OCI-LY7 (cell line): ENCODE measurements around the gene MAOA. TPM values are rescaled to one million over a fixed set of nuclear protein-coding genes. Genes with fewer than 3 reads are reported as not detected.

Experiments
- BruUV-seq: library from RNA; stranded (reverse); fragments of 400-500 nt; replicated peaks from 2 replicates; lab custom pipeline; 2021; lab: Mats Ljungman, UMichigan
- CTCF ChIA-PET: fragments of 300-600 bp; sonication (Branson Sonifier 250); formaldehyde crosslinking; loops from one replicate; lab custom pipeline; 2022; ENCODE audit warnings: antibody characterized with exemption; ENCODE audit not compliant: unreplicated experiment; lab: Charles Lee
- POLR2A ChIA-PET: fragments of 300-600 bp; sonication (Branson Sonifier 250); formaldehyde crosslinking; loops from one replicate; lab custom pipeline; 2022; ENCODE audit warnings: antibody characterized with exemption; lab: Charles Lee
- DNase-seq: peaks from one replicate; pipeline ENCODE4 v3.0.0-alpha.2; 2015; ENCODE audit warnings: low spot score
- H2AFZ ChIP-seq: fragments of 200-600 bp; sonication (generic), shearing (Covaris generic); 2 replicates; pipeline ENCODE4 v1.6.1; 2014; ENCODE audit warnings: mild to moderate bottlenecking, antibody characterized with exemption, low read length, moderate library complexity
- H3K27ac ChIP-seq: fragments of 200-600 bp; sonication (generic); 2 replicates; pipeline ENCODE4 v1.5.1; 2014; ENCODE audit warnings: mixed run types, low read depth, mild to moderate bottlenecking, moderate library complexity, low read length, inconsistent platforms; ENCODE audit not compliant: poor library complexity, severe bottlenecking
- H3K36me3 ChIP-seq: fragments of 200-600 bp; sonication (generic); 2 replicates; pipeline ENCODE4 v1.6.1; 2014; ENCODE audit warnings: mild to moderate bottlenecking, antibody characterized with exemption, low read length, moderate library complexity, mixed read lengths; ENCODE audit not compliant: insufficient read depth
- H3K4me1 ChIP-seq: fragments of 200-600 bp; sonication (generic); 2 replicates; pipeline ENCODE4 v1.5.1; 2014; ENCODE audit warnings: mild to moderate bottlenecking, low read length; ENCODE audit not compliant: insufficient read depth, poor library complexity, severe bottlenecking
- H3K4me2 ChIP-seq: fragments of 200-600 bp; sonication (generic); 2 replicates; pipeline ENCODE4 v1.6.1; 2014; ENCODE audit warnings: mild to moderate bottlenecking, low read length
- H3K4me3 ChIP-seq: fragments of 200-600 bp; sonication (generic); 2 replicates; pipeline ENCODE4 v1.5.1; 2014; ENCODE audit warnings: mild to moderate bottlenecking, low read depth, low read length; ENCODE audit not compliant: poor library complexity, severe bottlenecking
- H3K79me2 ChIP-seq: fragments of 200-600 bp; sonication (generic); 2 replicates; pipeline ENCODE4 v1.6.1; 2016; ENCODE audit warnings: low read depth, mild to moderate bottlenecking, low read length, moderate library complexity, mixed read lengths; ENCODE audit not compliant: insufficient read depth
- H3K9me2 ChIP-seq: fragments of 200-600 bp; sonication (generic); 2 replicates; pipeline ENCODE4 v1.6.1; 2016; ENCODE audit warnings: mild to moderate bottlenecking, low read length, mixed read lengths; ENCODE audit not compliant: insufficient read depth
- H3K9me3 ChIP-seq: fragments of 200-600 bp; sonication (generic); 2 replicates; pipeline ENCODE4 v1.6.1; 2014; ENCODE audit warnings: mild to moderate bottlenecking, mixed run types, low read length, mixed read lengths
- H4K20me1 ChIP-seq: fragments of 200-600 bp; sonication (generic); 2 replicates; pipeline ENCODE4 v1.6.1; 2014; ENCODE audit warnings: mild to moderate bottlenecking, antibody characterized with exemption, low read length, moderate library complexity, mixed read lengths; ENCODE audit not compliant: insufficient read depth
- CTCF ChIP-seq: fragments of 200-600 bp; sonication (generic); conservative IDR thresholded peaks from 2 replicates; pipeline ENCODE4 v1.5.1; 2014; ENCODE audit warnings: mild to moderate bottlenecking, antibody characterized with exemption, low read length, moderate library complexity, mixed read lengths
- EZH2phosphoT487 ChIP-seq: fragments of 200-600 bp; sonication (generic); IDR thresholded peaks from 2 replicates; pipeline ENCODE4 v1.6.1; 2018; ENCODE audit warnings: low read depth, borderline replicate concordance, mild to moderate bottlenecking, mixed run types, antibody characterized with exemption, low read length, moderate library complexity, mixed read lengths
- intact Hi-C: fragments of 100-400 bp; cut with micrococcal nuclease; formaldehyde crosslinking; loops from one replicate; pipeline ENCODE4 v1.10.0; 2022; ENCODE audit not compliant: unreplicated experiment
- total RNA-seq, 2 experiments: library from RNA; depleted of rRNA in 1 of 2; stranded (reverse); fragments of >200 nt in 1 of 2; shearing (Covaris generic) in 1 of 2; gene quantifications; 2 replicates each; pipeline ENCODE4 v1.2.3, GENCODE V29; 2014 to 2022

Gene MAOA
- total RNA-seq, 2 experiments from 2014 or later: not detected

GRCh38 chrX:43706786-43707370 is 50.8 kb downstream of the MAOA start:
- intact Hi-C loops: no loop called here

GRCh38 chrX:43707812-43708548 is 51.9 kb downstream of the MAOA start:
- H3K36me3 ChIP-seq: no peaks in the 10 kb centered on the region
- ChIA-PET CTCF (no interaction called here), POLR2A (no interaction called here)
- no TSS peak for BruUV-seq
- no peaks in the 10 kb centered on the region for H4K20me1 ChIP-seq
- no peak overlapping the region for H2AFZ ChIP-seq
- DNase-seq: no peak
- no peaks in the 10 kb centered on the region for H3K4me1 ChIP-seq
- no peaks in the 10 kb centered on the region for H3K9me3 ChIP-seq
- intact Hi-C loops: no loop called here
- no peak overlapping the region for H3K27ac ChIP-seq
- H3K79me2 ChIP-seq: no peaks in the 10 kb centered on the region
- H3K4me2 ChIP-seq: no peak overlapping the region
- TF ChIP-seq CTCF: no peak
- TF ChIP-seq EZH2phosphoT487: no peak
- H3K4me3 ChIP-seq: no peak overlapping the region
- H3K9me2 ChIP-seq: no peaks in the 10 kb centered on the region

More at GRCh38 chrX:43706786-43707370, 50.8 kb downstream of the MAOA start:
- BruUV-seq: no TSS peak
- no peak for TF ChIP-seq CTCF
- no peak for TF ChIP-seq EZH2phosphoT487
- POLR2A ChIA-PET: no interaction called here
- Histone ChIP-seq H3K4me1 (no peaks in the 10 kb centered on the region), H3K9me2 (no peaks in the 10 kb centered on the region), H3K9me3 (no peaks in the 10 kb centered on the region), H3K36me3 (no peaks in the 10 kb centered on the region), H3K79me2 (no peaks in the 10 kb centered on the region), H3K27ac (no peak overlapping the region), H3K4me3 (no peak overlapping the region), H3K4me2 (no peak overlapping the region), H2AFZ (no peak overlapping the region), H4K20me1 (no peaks in the 10 kb centered on the region)
- DNase-seq: no peak
- CTCF ChIA-PET: no interaction called here

- POLR2A ChIA-PET: no interaction called here
- Histone ChIP-seq H4K20me1 (no peaks in the 10 kb centered on the region), H3K4me3 (no peak overlapping the region), H3K4me1 (no peaks in the 10 kb centered on the region), H3K9me3 (no peaks in the 10 kb centered on the region), H2AFZ (no peak overlapping the region), H3K9me2 (no peaks in the 10 kb centered on the region), H3K79me2 (no peaks in the 10 kb centered on the region), H3K27ac (no peak overlapping the region), H3K36me3 (no peaks in the 10 kb centered on the region), H3K4me2 (no peak overlapping the region)
- no peak for TF ChIP-seq EZH2phosphoT487
- TF ChIP-seq CTCF: no peak
- no TSS peak for BruUV-seq
- intact Hi-C loops: no loop called here
- CTCF ChIA-PET: no interaction called here
- no peak for DNase-seq
These were observed 60.0 kb downstream of the MAOA start for GRCh38 chrX:43716144-43716543.
